GM23338 (cell line): ENCODE data around the gene ANKRD1. TPM values are rescaled to one million over a fixed set of nuclear protein-coding genes. Genes with fewer than 3 reads are reported as not detected.
"Not testable (repeated sequence)": the region's sequence is repeated elsewhere in the genome, so short reads cannot be mapped to it uniquely, and the experiment has no call there.

Experiments used
- ATAC-seq: fragments of 200-7000 bp; cut with Tn5 transposase; 3 replicates; pipeline ENCODE4 v1.9.1; 2020
- DNase-seq: peaks from one replicate; pipeline ENCODE4 v3.0.0-alpha.2; 2015; ENCODE audit warnings: low spot score
- H2AFZ ChIP-seq: fragments of 200-600 bp; sonication (generic); 2 replicates; pipeline ENCODE4 v1.8.0; 2016; ENCODE audit warnings: antibody characterized with exemption, mild to moderate bottlenecking, moderate library complexity
- H3F3A ChIP-seq: fragments of 200-600 bp; sonication (generic); replicated peaks from 2 replicates; pipeline ENCODE4 v1.8.0; 2017; ENCODE audit warnings: antibody characterized with exemption, mixed run types, low read depth
- H3K27ac ChIP-seq: fragments of 200-600 bp; sonication (generic); 2 replicates; pipeline ENCODE4 v1.6.1; 2016; ENCODE audit warnings: low read depth
- H3K27me3 ChIP-seq: fragments of 200-600 bp; sonication (generic); 2 replicates; pipeline ENCODE4 v1.8.0; 2016; ENCODE audit warnings: mild to moderate bottlenecking, mixed run types, moderate library complexity; ENCODE audit not compliant: insufficient read depth
- H3K36me3 ChIP-seq: fragments of 200-600 bp; sonication (generic); 2 replicates; pipeline ENCODE4 v1.8.0; 2016; ENCODE audit warnings: mild to moderate bottlenecking; ENCODE audit not compliant: insufficient read depth
- H3K4me1 ChIP-seq: fragments of 200-600 bp; sonication (generic); 2 replicates; pipeline ENCODE4 v1.8.0; 2016; ENCODE audit warnings: mild to moderate bottlenecking, moderate library complexity; ENCODE audit not compliant: insufficient read depth
- H3K4me2 ChIP-seq: fragments of 200-600 bp; sonication (generic); 2 replicates; pipeline ENCODE4 v1.7.1; 2017; ENCODE audit warnings: mixed run types
- H3K4me3 ChIP-seq: fragments of 200-600 bp; sonication (generic); 2 replicates; pipeline ENCODE4 v1.6.1; 2016; ENCODE audit warnings: mixed run types
- H3K79me2 ChIP-seq: fragments of 200-600 bp; sonication (generic); replicated peaks from 2 replicates; pipeline ENCODE4 v1.8.0; 2017; ENCODE audit warnings: mild to moderate bottlenecking; ENCODE audit not compliant: insufficient read depth
- H3K9me2 ChIP-seq: fragments of 200-600 bp; sonication (generic); 2 replicates; pipeline ENCODE4 v1.8.0; 2017; ENCODE audit not compliant: insufficient read depth
- H4K20me1 ChIP-seq: fragments of 200-600 bp; sonication (generic); replicated peaks from 2 replicates; pipeline ENCODE4 v1.8.0; 2017; ENCODE audit warnings: mild to moderate bottlenecking; ENCODE audit not compliant: insufficient read depth
- H3K27ac Mint-ChIP-seq: 2 replicates; pipeline ENCODE4 v1.8.0; 2020; ENCODE audit warnings: inconsistent platforms, mild to moderate bottlenecking, moderate library complexity, mixed read lengths
- H3K27me3 Mint-ChIP-seq: 3 replicates; pipeline ENCODE4 v1.8.0; 2022; ENCODE audit warnings: low read depth, mild to moderate bottlenecking, moderate library complexity, mixed read lengths, inconsistent platforms; ENCODE audit not compliant: insufficient read depth, poor library complexity
- H3K36me3 Mint-ChIP-seq: 3 replicates; pipeline ENCODE4 v1.8.0; 2021; ENCODE audit warnings: low read depth, mild to moderate bottlenecking, inconsistent platforms, moderate library complexity, mixed read lengths
- H3K4me1 Mint-ChIP-seq: 3 replicates; pipeline ENCODE4 v1.8.0; 2020; ENCODE audit warnings: mild to moderate bottlenecking, inconsistent platforms, mixed read lengths
- H3K4me3 Mint-ChIP-seq: 3 replicates; pipeline ENCODE4 v1.8.0; 2021; ENCODE audit warnings: moderate library complexity, mild to moderate bottlenecking, inconsistent platforms, mixed read lengths
- H3K9me3 Mint-ChIP-seq: 3 replicates; pipeline ENCODE4 v1.8.0; 2020; ENCODE audit warnings: moderate library complexity, mild to moderate bottlenecking, inconsistent platforms, mixed read lengths
- CREB1 ChIP-seq: fragments of 250-450 bp; sonication (Bioruptor Pico); IDR thresholded peaks from 2 replicates; pipeline ENCODE4 v1.5.0; 2020; ENCODE audit warnings: low read depth, mild to moderate bottlenecking, moderate library complexity
- EZH2phosphoT487 ChIP-seq: fragments of 200-600 bp; sonication (generic); IDR thresholded peaks from one replicate; pipeline ENCODE4 v1.8.1; 2018; ENCODE audit warnings: antibody characterized with exemption; ENCODE audit not compliant: unreplicated experiment
- JUNB ChIP-seq: IDR thresholded peaks from one replicate; pipeline ENCODE4 v1.6.1; 2016; ENCODE audit warnings: antibody characterized with exemption; ENCODE audit not compliant: unreplicated experiment
- POLR2AphosphoS5 ChIP-seq: IDR thresholded peaks from 2 replicates; pipeline ENCODE4 v1.6.1; 2016; ENCODE audit warnings: antibody characterized with exemption, low read depth
- polyA plus RNA-seq: library from polyadenylated mRNA; unstranded; fragments of >200 nt; fragmentation: Nextera tagmentation; extraction: Ambion mirVana; gene quantifications from 2 replicates; pipeline ENCODE4 v1.2.1, GENCODE V29; 2016
- total RNA-seq: library from RNA; depleted of rRNA; stranded (reverse); fragments of >200 nt; shearing (Covaris generic); gene quantifications from 2 replicates; pipeline ENCODE4 v1.2.3, GENCODE V29; 2014
- TF ChIP-seq, protein P1 (sequence below): IDR thresholded peaks from one replicate; pipeline ENCODE4 v1.6.1; 2018; ENCODE audit warnings: antibody characterized with exemption; ENCODE audit not compliant: unreplicated experiment

Gene ANKRD1
- total and polyA plus RNA-seq, 2 experiments from 2014 or later = 0.10 TPM; not detected in 1

DNA sequence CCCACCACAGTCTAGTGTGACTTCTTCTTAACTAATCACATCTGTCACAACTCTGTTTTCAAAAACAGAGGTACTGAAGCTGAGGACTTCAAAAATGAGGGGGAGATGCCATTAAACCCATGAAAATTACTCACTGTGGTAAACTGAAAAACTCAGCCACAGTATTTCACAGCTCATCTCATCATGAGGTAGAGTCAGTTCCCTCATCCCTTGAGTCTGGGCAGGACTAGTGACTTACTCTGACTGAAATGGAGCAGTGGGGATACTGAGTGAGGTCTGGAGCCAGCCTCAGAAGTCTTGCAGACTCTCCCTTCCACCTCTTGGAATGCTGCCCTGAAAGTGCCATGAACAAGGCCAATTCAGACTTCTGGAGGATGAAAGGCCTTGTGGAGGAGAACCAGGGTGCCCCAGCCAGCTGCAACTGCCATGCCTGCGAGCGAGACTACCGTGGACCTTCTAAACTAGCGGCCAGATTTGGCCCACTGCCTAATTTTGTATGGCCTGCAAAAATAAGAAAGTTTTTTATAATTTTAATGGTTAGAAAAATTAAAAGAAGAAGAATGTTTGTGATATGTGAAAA is 24.7 kb upstream of the ANKRD1 start:
- Histone ChIP-seq H4K20me1 (no peaks in the 10 kb centered on the region), H3K9me2 (no peaks in the 10 kb centered on the region), H3K4me2 (no peak overlapping the region), H3F3A (no peaks in the 10 kb centered on the region), H2AFZ (no peak overlapping the region), H3K27me3 (peaks cover 77% of the 10 kb centered on the region), H3K27ac (no peak overlapping the region), H3K36me3 (no peaks in the 10 kb centered on the region), H3K4me1 (no peaks in the 10 kb centered on the region), H3K79me2 (no peaks in the 10 kb centered on the region), H3K4me3 (no peak overlapping the region)
- DNase-seq (no peak), ATAC-seq (no peak)
- peaks cover 38% of the 10 kb centered on the region for H3K27me3 Mint-ChIP-seq
- H3K36me3 Mint-ChIP-seq = no peaks in the 10 kb centered on the region
- H3K4me1 Mint-ChIP-seq = no peaks in the 10 kb centered on the region
- peaks cover 5% of the 10 kb centered on the region; the same call in 1 of the 3 replicates for H3K9me3 Mint-ChIP-seq
- no peak overlapping the region for H3K4me3 Mint-ChIP-seq
- H3K27ac Mint-ChIP-seq = no peak overlapping the region
- TF ChIP-seq EZH2phosphoT487 = no peak
- TF ChIP-seq CREB1 (CRISPR knock-in tag) = no peak
- TF ChIP-seq POLR2AphosphoS5 = no peak
- TF ChIP-seq, protein P1, sequence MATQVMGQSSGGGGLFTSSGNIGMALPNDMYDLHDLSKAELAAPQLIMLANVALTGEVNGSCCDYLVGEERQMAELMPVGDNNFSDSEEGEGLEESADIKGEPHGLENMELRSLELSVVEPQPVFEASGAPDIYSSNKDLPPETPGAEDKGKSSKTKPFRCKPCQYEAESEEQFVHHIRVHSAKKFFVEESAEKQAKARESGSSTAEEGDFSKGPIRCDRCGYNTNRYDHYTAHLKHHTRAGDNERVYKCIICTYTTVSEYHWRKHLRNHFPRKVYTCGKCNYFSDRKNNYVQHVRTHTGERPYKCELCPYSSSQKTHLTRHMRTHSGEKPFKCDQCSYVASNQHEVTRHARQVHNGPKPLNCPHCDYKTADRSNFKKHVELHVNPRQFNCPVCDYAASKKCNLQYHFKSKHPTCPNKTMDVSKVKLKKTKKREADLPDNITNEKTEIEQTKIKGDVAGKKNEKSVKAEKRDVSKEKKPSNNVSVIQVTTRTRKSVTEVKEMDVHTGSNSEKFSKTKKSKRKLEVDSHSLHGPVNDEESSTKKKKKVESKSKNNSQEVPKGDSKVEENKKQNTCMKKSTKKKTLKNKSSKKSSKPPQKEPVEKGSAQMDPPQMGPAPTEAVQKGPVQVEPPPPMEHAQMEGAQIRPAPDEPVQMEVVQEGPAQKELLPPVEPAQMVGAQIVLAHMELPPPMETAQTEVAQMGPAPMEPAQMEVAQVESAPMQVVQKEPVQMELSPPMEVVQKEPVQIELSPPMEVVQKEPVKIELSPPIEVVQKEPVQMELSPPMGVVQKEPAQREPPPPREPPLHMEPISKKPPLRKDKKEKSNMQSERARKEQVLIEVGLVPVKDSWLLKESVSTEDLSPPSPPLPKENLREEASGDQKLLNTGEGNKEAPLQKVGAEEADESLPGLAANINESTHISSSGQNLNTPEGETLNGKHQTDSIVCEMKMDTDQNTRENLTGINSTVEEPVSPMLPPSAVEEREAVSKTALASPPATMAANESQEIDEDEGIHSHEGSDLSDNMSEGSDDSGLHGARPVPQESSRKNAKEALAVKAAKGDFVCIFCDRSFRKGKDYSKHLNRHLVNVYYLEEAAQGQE = no peak
- TF ChIP-seq JUNB = no peak

DNA sequence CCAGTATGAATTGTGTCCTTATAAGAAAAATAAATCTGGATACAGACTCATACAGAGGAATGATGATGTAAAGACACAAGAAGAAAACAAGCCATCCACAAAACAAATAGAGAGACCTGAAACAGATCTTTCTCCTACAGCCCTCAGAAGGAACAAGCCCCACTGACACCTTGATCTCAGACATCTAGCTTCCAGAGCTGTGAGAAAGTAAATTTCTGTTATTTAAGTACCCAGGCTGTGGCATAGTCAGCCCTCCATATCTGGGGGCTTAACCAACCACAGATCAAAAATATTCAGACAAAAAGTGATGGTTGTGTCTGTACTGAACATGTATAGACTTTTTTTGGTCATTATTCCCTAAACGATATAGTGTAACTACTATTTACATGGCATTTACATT is 23.9 kb upstream of the ANKRD1 start:
- Histone ChIP-seq H2AFZ (no peak overlapping the region), H3K27ac (no peak overlapping the region), H3K4me3 (no peak overlapping the region), H3K4me2 (no peak overlapping the region), H4K20me1 (no peaks in the 10 kb centered on the region), H3K9me2 (no peaks in the 10 kb centered on the region), H3K4me1 (no peaks in the 10 kb centered on the region), H3F3A (no peaks in the 10 kb centered on the region), H3K27me3 (peaks cover 85% of the 10 kb centered on the region), H3K36me3 (no peaks in the 10 kb centered on the region), H3K79me2 (no peaks in the 10 kb centered on the region)
- Mint-ChIP-seq H3K36me3 (no peaks in the 10 kb centered on the region), H3K4me3 (no peak overlapping the region), H3K27ac (no peak overlapping the region), H3K27me3 (peaks cover 41% of the 10 kb centered on the region), H3K4me1 (no peaks in the 10 kb centered on the region), H3K9me3 (no peaks in the 10 kb centered on the region)
- TF ChIP-seq, protein P1 = no peak
- DNase-seq (no peak), ATAC-seq (no peak)

DNA sequence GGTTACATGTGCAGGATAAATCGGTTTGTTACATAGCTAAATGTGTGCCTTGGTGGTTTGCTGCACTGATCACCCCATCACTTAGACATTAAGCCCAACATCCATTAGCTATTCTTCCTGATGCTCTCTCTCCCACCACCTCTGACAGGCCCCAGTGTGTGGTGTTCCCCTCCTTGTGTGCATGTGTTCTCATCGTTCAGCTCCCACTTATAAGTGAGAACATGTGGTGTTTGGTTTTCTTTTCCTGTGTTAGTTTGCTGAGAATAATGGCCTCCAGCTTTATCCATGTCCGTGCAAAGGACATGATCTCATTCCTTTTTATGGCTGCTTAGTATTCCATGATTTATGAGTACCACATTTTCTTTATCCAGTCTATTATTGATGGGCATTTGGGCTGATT is 22.1 kb upstream of the ANKRD1 start:
- not testable (repeated sequence) for H3K4me2 ChIP-seq, H4K20me1 ChIP-seq, H3K27ac Mint-ChIP-seq, H3K4me1 ChIP-seq, H3K9me2 ChIP-seq, ATAC-seq, H3K27ac ChIP-seq, H3F3A ChIP-seq, H3K9me3 Mint-ChIP-seq, H3K4me1 Mint-ChIP-seq, DNase-seq, H3K4me3 ChIP-seq, H3K36me3 ChIP-seq, H3K79me2 ChIP-seq, H3K4me3 Mint-ChIP-seq, H3K36me3 Mint-ChIP-seq, H2AFZ ChIP-seq
- H3K27me3 Mint-ChIP-seq = peaks cover 49% of the 10 kb centered on the region
- peaks cover 95% of the 10 kb centered on the region for H3K27me3 ChIP-seq
